Fibroblast of lung (primary cell): ENCODE data around the gene COL4A1. TPM values are rescaled to one million over a fixed set of nuclear protein-coding genes. Genes with fewer than 3 reads are reported as not detected.

Source experiments
- DNase-seq, 2 donors: peaks; one replicate each; pipeline versions ENCODE4 v3.0.0 to v3.0.0-alpha.2; 2010; ENCODE audit warnings: low read depth in 2 of 2
- H2AFZ ChIP-seq: 2 replicates; pipeline ENCODE4 v1.5.1; 2012; ENCODE audit warnings: low read length, control low read depth, inconsistent platforms
- H3K27ac ChIP-seq: 2 replicates; pipeline ENCODE4 v1.5.1; 2011; ENCODE audit warnings: low read length, control low read depth; ENCODE audit not compliant: insufficient read depth
- H3K27me3 ChIP-seq: 2 replicates; pipeline ENCODE4 v1.5.1; 2011; ENCODE audit warnings: mild to moderate bottlenecking, low read length; ENCODE audit not compliant: control insufficient read depth, insufficient read depth
- H3K36me3 ChIP-seq: 2 replicates; pipeline ENCODE4 v1.5.1; 2011; ENCODE audit warnings: low read length; ENCODE audit not compliant: control insufficient read depth, insufficient read depth
- H3K4me1 ChIP-seq: 2 replicates; pipeline ENCODE4 v1.5.1; 2011; ENCODE audit warnings: low read length; ENCODE audit not compliant: control insufficient read depth, insufficient read depth; ENCODE audit errors: extremely low read depth
- H3K4me2 ChIP-seq: 2 replicates; pipeline ENCODE4 v1.5.1; 2011; ENCODE audit warnings: low read length, control low read depth; ENCODE audit not compliant: insufficient read depth; ENCODE audit errors: extremely low read depth
- H3K4me3 ChIP-seq, 4 experiments: fragments of 200-600 bp in 1 of 4; sonication (generic) in 1 of 4; replicated peaks in 1 of 4; 2 replicates each; pipeline ENCODE4 v1.5.1; 2011 to 2016; ENCODE audit warnings: low read length in 4 of 4, low read depth in 3 of 4, mild to moderate bottlenecking in 3 of 4, control low read depth in 2 of 4, inconsistent platforms in 1 of 4, mixed read lengths in 1 of 4; ENCODE audit not compliant: insufficient read depth in 1 of 4; ENCODE audit errors: control extremely low read depth in 1 of 4
- H3K79me2 ChIP-seq: 2 replicates; pipeline ENCODE4 v1.5.1; 2012; ENCODE audit warnings: mild to moderate bottlenecking, low read length, inconsistent platforms; ENCODE audit not compliant: control insufficient read depth, insufficient read depth
- H3K9ac ChIP-seq: 2 replicates; pipeline ENCODE4 v1.5.1; 2011; ENCODE audit warnings: mild to moderate bottlenecking, low read length, control low read depth; ENCODE audit not compliant: insufficient read depth
- H3K9me3 ChIP-seq: 2 replicates; pipeline ENCODE4 v1.5.1; 2012; ENCODE audit warnings: low read depth, low read length; ENCODE audit not compliant: control insufficient read depth, insufficient read depth
- H4K20me1 ChIP-seq: 2 replicates; pipeline ENCODE4 v1.5.1; 2011; ENCODE audit warnings: low read length; ENCODE audit not compliant: control insufficient read depth, insufficient read depth; ENCODE audit errors: extremely low read depth
- EZH2 ChIP-seq: IDR thresholded peaks from 2 replicates; pipeline ENCODE4 v1.5.1; 2012; ENCODE audit warnings: low read length, control low read depth, mild to moderate bottlenecking; ENCODE audit errors: missing control alignments
- polyA plus RNA-seq, 2 donors: library from polyadenylated mRNA; depleted of rRNA in 1 of 2; stranded (reverse) in 1 of 2; unstranded in 1 of 2; fragments of >200 nt; gene quantifications; 2 replicates each; pipeline ENCODE4 v1.2.1, GENCODE V29; 2011 to 2012; ENCODE audit warnings: missing spikeins in 1 of 2
- total RNA-seq: library from RNA; depleted of rRNA; stranded (reverse); fragments of >200 nt; gene quantifications from 2 replicates; pipeline ENCODE4 v1.2.1, GENCODE V29; 2014
- TF ChIP-seq, protein P1 (sequence below), 2 donors: IDR thresholded peaks in 1 of 2; conservative IDR thresholded peaks in 1 of 2; 1 replicate in 1 of 2; 2 replicates in 1 of 2; pipeline ENCODE4 v1.5.1; 2011 to 2012; ENCODE audit warnings: low read length in 2 of 2, control low read depth in 1 of 2, inconsistent platforms in 1 of 2, low read depth in 1 of 2, mild to moderate bottlenecking in 1 of 2

The COL4A1 gene
- total and polyA plus RNA-seq, 2 donors (not counting 1 experiment from before 2014, with no cell fraction given) = 34.0 to 607 TPM

DNA sequence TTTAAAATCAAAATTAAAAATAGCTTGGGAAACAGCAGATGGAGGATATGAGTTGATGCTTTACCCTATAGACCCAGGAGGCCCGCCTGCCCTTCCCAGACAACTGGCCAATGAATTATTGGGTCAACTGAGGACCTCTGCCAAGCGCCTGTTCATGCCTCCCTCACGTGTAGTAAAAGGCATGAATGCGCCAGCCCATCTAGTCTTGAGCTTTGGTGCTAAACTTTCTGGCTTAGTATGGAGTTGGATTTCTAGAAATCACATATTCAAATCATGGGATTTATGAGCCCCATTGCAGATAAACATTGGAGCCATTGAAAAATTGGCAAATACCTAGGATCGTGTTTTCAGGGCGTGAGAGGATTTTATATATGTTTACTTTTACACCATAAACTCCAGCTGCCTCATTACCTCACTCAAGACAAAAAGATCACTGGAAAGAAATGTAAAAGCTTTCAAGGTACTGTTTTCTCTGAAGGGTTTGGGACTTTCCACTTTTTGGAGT, 47.2 kb upstream of the COL4A1 start:
- H3K27ac ChIP-seq = no peak overlapping the region
- DNase-seq = no peak
- TF ChIP-seq EZH2 = no peak
- TF ChIP-seq, protein P1, sequence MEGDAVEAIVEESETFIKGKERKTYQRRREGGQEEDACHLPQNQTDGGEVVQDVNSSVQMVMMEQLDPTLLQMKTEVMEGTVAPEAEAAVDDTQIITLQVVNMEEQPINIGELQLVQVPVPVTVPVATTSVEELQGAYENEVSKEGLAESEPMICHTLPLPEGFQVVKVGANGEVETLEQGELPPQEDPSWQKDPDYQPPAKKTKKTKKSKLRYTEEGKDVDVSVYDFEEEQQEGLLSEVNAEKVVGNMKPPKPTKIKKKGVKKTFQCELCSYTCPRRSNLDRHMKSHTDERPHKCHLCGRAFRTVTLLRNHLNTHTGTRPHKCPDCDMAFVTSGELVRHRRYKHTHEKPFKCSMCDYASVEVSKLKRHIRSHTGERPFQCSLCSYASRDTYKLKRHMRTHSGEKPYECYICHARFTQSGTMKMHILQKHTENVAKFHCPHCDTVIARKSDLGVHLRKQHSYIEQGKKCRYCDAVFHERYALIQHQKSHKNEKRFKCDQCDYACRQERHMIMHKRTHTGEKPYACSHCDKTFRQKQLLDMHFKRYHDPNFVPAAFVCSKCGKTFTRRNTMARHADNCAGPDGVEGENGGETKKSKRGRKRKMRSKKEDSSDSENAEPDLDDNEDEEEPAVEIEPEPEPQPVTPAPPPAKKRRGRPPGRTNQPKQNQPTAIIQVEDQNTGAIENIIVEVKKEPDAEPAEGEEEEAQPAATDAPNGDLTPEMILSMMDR (conservative IDR thresholded peaks at IDR 0.05 in 1 of 2, IDR thresholded peaks at IDR 0.05 in 1 of 2; ENCODE audit: low read depth in 1 of 2, low read length in 2 of 2) = no peak

GRCh38 chr13:110353339-110353977, 46.5 kb upstream of the COL4A1 start:
- Histone ChIP-seq H3K9ac (no peak overlapping the region), H3K79me2 (peaks cover 31% of the 10 kb centered on the region), H3K27ac (no peak overlapping the region), H3K4me2 (no peak overlapping the region), H2AFZ (no peak overlapping the region), H3K27me3 (no peaks in the 10 kb centered on the region), H3K4me3 (no peak overlapping the region), H3K36me3 (peaks cover 1% of the 10 kb centered on the region), H4K20me1 (no peaks in the 10 kb centered on the region), H3K4me1 (no peaks in the 10 kb centered on the region), H3K9me3 (no peaks in the 10 kb centered on the region)
- DNase-seq = no peak
- TF ChIP-seq EZH2 = no peak
- TF ChIP-seq, protein P1 (conservative IDR thresholded peaks at IDR 0.05 in 1 of 2, IDR thresholded peaks at IDR 0.05 in 1 of 2; ENCODE audit: low read depth in 1 of 2, low read length in 2 of 2) = no peak

More for the DNA sequence above, 47.2 kb upstream of the COL4A1 start:
- H2AFZ ChIP-seq = no peak overlapping the region
- no peaks in the 10 kb centered on the region for H4K20me1 ChIP-seq
- no peak overlapping the region for H3K4me2 ChIP-seq
- no peaks in the 10 kb centered on the region for H3K27me3 ChIP-seq
- peaks cover 1% of the 10 kb centered on the region for H3K36me3 ChIP-seq
- H3K4me3 ChIP-seq = no peak overlapping the region
- H3K9me3 ChIP-seq = no peaks in the 10 kb centered on the region
- H3K4me1 ChIP-seq = peaks cover 2% of the 10 kb centered on the region
- H3K79me2 ChIP-seq = peaks cover 25% of the 10 kb centered on the region
- no peak overlapping the region for H3K9ac ChIP-seq

GRCh38 chr13:110352735-110353134, 45.8 kb upstream of the COL4A1 start:
- H3K79me2 ChIP-seq = peaks cover 31% of the 10 kb centered on the region
- no peak for DNase-seq
- no peaks in the 10 kb centered on the region for H3K9me3 ChIP-seq
- H4K20me1 ChIP-seq = no peaks in the 10 kb centered on the region
- no peak overlapping the region for H2AFZ ChIP-seq
- no peaks in the 10 kb centered on the region for H3K27me3 ChIP-seq
- H3K36me3 ChIP-seq = peaks cover 1% of the 10 kb centered on the region
- no peak overlapping the region for H3K27ac ChIP-seq
- no peak overlapping the region for H3K9ac ChIP-seq
- TF ChIP-seq, protein P1 (conservative IDR thresholded peaks at IDR 0.05 in 1 of 2, IDR thresholded peaks at IDR 0.05 in 1 of 2; ENCODE audit: low read depth in 1 of 2, low read length in 2 of 2) = peak in 1 of 2 donors; percentile 13
- TF ChIP-seq EZH2 = no peak
- H3K4me2 ChIP-seq = no peak overlapping the region
- H3K4me3 ChIP-seq = no peak overlapping the region
- H3K4me1 ChIP-seq = peaks cover 5% of the 10 kb centered on the region
